GM03348 (cell line): ENCODE results near the gene BBS9.

Experiments
- DNase-seq: peaks from one replicate; pipeline ENCODE4 v3.0.0; 2012; ENCODE audit warnings: low spot score

BBS9 gene

GRCh38 chr7:33550979-33551378 lies 421.6 kb downstream of the BBS9 start:
- no peak for DNase-seq

DNA sequence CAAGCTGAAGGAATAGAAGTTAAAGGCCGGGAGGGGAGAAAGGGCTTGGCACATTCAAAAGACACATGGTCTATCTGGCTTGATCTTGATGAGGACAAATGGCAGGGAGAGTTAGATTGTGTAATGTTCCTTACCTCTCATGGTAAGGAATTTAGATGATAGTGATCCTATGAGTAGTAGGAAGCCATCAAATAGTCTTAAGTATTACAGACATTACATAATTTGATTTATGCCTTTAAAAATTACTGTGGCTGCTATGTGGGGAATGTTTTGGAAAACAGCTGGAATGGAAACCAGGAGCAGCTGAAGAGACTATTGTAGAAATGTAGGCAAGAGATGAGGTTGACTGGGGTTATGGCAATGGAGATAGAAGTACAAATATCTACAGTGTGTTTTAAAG lies 424.7 kb downstream of the BBS9 start:
- DNase-seq, result peak; percentile 38

- no peak for DNase-seq
Measured at GRCh38 chr7:33554576-33554975, 425.2 kb downstream of the BBS9 start.

- DNase-seq, result no peak
Measured at GRCh38 chr7:33556472-33556871, 427.1 kb downstream of the BBS9 start.

DNA sequence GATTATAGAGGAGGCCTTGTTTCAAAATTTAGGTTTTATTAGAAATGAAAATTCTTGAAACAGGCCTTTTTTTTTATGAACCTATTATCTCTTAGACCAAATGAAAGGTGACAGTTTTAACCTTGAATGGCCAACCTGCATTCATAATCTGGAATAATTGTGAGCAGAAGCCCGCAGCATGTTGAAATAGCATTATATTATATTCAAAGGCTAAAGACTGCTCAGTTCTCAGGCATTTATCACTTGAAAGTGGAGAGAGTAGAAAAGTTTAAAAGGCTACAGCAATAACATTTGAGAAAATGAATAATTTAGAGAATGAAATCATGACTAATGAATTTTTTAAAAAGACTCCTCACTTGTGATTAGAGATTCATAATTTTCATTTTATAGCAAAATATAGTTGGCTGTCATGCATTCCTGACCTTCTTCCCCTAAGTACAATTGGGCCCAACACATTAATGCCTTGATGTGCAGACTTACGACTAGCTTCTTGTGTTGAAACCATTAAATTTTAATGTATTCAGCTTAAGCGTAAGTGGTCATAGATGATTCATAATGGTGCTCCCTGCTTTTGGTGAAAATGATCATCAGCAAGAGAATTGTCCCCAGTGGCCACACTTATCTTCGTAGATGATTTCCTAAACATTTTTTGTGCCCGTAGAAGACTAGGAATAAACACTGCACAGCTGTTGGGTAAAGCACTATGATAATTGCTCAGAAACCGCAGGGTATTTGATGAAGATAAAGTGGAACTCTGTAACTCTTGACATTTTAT lies 429.4 kb downstream of the BBS9 start:
- no peak for DNase-seq

DNA sequence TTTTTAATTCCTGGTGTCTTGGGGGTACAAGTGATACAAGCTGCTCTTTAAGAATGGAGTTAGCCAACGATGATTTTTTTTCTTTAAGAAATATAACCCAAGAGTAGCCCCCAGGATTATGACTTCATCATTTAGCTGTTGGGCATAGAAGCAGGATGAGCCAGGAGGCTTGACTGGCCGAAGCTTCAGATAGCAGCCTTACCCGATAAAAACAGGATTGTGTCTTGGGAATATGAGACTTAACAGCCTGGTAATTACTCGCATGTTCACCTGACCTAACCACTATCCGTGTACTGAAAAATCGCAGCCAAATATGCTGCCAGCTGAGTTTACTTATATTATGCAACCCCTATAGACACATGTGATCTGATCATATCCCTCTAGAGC lies 430.0 kb downstream of the BBS9 start:
- DNase-seq, result no peak

DNA sequence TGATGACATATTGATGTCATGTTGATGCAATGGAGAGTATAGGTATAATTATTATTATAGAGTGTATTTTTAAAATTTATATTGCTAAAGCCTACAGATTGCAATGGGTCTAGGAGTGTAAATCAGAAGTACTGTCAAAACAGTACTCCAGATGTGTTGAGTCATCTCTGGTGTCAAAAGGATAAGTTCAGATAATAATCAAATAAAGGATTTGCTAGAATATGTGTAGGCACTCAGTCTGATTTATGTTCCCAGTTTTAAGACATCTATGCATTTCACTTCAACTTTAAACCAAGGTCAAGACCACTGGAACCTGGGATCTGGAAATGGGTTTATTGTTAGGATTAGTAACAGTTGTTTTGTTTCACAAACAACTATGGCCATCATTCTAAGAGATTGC lies 433.6 kb downstream of the BBS9 start:
- peak; percentile 3 for DNase-seq

GRCh38 chr7:33563651-33564050 lies 434.3 kb downstream of the BBS9 start:
- no peak for DNase-seq

DNA sequence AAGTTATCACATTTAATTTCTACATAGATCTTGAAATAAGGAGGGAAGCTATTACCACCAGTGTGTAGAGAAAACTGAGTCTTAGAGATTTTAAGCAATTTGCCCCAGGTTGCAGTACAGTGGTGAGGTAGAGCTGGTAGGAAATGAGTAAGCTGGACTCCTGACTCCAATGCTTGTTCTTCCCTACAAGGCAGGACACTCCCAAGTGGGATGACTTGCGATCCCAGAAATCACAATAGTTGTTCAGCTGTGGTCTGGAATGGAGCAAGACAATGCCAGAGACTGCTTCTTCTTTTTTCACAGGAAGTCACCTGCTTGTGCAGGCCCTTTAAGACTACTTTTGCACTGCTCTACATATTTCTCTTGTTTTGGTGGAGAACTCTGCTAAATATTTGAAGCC lies 448.8 kb downstream of the BBS9 start:
- no peak for DNase-seq

GRCh38 chr7:33578881-33579672 lies 449.7 kb downstream of the BBS9 start:
- DNase-seq, result no peak

- DNase-seq, result no peak
Measured at GRCh38 chr7:33579673-33579960, 450.3 kb downstream of the BBS9 start.

DNA sequence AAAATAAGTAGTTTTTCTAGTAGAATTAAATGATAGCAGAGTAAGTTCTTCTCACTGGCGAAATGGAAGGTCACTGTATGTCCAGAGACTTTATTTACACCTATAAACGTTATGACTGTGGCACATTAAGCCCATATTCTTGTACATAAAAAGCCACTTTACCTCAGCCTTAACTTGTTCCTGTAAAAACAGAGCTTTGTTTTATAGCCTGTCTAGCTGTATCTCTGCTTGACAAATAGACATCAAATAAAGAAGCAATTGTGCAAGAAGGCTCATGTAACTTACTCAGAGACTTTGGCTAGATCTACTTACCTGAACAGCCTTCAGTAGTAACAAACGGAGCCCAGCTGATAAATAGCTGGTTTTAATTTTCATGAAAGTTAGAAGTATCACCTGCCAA lies 451.9 kb downstream of the BBS9 start:
- no peak for DNase-seq

DNA sequence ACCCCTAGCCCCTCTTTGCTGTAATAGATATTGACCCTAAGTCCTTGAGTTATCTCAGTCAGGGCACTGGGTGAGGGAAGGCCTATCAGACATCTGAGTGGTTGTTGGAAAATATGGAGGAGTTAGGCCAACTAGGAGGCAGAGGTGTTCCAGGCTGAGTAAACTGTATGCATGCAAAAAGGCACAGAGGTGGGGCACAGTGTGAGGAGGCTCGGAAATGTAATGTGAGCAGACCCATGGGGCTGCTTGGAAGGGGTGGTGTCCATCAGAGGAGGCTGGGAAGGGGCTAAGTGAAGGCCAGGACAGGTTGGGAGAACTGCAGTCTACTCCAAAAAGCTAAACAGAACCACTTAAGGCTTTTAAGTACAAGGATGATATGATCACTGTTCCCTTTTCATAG lies 452.7 kb downstream of the BBS9 start:
- DNase-seq, result no peak

DNA sequence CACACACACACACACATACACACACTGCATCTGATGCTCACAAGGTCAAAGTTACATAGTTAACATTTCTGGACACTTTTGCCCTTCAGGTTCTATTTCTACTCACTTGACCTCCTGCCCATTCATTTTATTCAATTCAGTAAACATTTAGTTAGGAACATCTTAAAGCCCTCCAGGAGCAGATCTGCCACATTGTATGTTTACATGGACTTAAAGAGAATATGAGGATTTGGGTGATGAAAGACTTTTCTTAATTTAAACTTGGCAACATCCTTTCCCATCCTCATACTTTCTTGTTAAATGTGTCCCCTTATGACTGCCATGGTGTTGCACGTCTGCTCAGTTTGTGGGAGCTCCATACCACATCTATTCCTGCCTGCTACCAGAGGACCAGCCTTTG lies 453.2 kb downstream of the BBS9 start:
- DNase-seq, result no peak

DNA sequence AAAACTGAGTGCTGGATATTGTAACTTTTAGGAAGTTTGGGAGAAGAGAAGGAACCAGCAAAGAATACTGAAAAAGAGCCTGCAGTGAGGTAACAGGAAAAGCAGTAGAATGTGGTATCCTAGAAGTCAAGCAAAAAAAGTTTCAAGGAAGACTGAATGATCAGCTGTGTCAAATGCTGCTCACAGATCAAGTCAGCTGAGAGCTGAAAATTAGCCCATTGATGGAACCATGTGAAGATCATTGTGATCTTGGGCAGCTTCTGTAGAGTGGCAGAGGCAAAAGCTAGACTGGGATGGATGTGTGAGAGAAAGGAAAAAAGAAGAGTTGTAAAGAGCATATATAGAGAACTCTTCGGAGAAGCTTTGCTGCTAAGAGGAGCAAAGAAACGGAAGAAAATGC lies 460.5 kb downstream of the BBS9 start:
- DNase-seq, result no peak

DNA sequence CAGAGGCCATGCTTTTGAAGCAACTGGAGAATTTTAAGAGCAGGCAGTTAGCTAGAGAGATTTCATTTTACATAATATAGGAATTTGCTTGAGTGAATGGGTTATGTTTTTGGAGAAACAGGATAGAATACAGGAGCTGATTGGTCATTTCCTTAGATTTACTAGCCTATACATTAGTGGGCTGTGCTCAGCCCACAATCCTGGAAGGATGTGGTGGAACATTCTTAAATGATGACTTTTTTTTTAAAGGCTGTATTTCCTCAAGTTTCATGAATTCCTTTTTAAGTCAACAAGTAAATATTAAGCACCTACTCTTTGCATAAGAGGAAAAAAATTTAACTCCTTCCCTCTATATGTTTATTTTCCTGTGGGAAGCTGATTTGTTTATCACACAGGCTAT lies 461.6 kb downstream of the BBS9 start:
- DNase-seq, result no peak

GRCh38 chr7:33591490-33591889 lies 462.1 kb downstream of the BBS9 start:
- no peak for DNase-seq

DNA sequence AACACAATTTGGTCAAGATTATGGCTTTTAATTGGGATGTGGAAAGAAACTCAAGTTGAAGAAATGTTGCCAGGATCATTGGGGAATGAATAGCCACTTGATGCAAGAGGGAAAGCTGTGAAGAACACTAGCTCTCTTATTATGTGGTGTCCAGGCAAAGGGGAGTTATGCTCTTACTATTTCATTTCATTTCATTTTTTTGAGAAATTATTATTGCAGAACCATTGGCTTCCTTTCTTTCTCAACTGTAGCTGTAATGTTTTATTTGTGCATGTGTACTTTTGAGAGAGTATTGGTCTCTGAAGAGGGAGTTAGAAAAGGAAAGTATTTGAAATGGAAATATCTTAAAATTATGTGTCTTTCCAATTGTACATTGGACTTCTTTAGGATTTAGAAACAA lies 463.4 kb downstream of the BBS9 start:
- DNase-seq, result no peak

DNA sequence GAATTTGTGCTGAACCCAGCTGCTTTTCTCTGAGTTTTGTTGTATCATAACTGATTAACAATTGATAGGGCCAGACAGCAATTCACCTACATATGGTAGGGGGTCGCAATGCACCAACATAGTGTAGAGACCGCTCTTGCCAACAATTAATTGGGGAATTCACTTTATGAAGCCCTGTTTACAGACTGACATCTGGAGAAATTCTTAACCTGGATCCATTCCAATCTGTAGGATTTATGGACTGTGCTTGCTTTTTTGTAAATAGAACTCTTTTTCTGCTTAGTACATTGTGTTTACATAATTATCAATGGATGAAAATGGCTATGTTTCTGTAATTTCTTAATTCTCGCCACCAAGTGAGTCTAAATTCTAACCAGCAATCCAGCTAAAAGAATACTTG lies 464.2 kb downstream of the BBS9 start:
- no peak for DNase-seq

DNA sequence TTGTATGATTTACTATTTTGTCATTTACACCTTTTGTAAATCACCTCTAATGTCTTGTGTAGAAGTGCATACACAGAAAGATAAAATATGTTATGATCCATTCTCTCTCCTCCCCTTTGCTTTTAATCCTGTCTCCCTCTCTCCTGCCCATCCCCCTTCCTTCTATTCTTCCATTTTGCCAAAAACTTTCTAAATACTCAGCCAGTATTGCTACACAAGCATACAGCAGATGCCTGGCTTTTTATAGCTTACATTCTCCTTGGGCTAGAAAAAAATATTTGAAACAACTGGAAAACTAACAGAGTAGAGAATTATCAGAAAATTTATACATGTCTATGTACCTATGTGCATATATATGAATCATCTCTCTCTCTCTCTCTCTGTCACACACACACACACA lies 467.3 kb downstream of the BBS9 start:
- DNase-seq, result peak; percentile 13

DNA sequence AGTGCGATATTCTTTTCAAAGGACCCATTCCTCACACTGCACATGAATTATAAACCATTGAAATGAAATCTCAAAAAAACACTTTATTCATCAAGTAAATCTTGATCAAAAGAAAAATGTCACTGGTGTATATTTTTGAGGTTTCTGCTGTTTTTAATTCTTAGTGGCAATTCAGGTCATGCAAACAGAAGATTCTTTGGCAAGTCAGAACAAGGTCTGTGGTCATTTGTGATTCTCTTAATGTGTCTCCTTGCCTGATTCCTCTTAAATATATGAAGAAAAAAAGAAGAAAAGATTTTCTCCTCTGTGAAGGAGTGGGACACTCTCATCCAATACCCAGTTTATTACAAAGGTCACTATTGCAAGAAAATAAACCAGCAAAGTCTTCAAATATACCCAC lies 467.8 kb downstream of the BBS9 start:
- DNase-seq, result no peak

DNA sequence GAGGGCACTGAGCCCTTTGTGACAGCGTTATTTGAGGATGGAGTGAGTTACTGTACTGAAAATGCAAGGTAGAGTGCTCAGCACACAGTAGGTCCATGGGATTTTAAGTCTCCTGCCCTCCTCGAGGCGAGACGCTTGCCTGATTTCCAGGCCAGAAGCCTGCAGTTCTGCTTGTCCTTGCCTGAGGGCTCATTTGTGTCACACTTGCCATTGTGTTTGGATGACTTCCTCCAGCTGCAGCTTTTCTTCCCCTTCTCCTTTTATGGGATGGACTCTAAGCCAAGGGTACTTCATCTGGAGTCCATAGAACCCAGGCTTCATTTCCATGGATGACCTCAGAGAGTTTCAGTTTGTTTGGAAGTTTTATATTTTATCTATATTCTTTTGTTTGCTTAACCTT lies 471.7 kb downstream of the BBS9 start:
- DNase-seq, result no peak

DNA sequence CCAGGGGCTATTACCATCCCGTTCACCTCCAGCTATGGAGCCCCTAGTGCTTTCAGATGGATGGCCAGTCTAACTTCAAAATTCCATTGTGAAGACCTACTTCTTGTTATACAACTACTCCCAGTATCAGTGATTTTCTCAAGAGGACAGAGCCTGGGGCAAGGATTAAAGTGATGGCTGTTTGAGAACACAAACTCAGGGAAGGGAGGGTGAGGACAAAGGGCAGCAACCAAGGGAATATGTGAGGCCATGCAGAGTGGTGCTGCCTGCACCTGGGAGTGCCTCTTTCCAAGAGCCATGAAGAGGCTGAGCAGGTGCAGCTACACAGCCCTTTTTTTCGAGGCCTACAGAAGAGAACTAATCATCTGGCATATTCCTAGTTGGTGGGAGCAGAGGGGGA lies 472.5 kb downstream of the BBS9 start:
- no peak for DNase-seq

DNA sequence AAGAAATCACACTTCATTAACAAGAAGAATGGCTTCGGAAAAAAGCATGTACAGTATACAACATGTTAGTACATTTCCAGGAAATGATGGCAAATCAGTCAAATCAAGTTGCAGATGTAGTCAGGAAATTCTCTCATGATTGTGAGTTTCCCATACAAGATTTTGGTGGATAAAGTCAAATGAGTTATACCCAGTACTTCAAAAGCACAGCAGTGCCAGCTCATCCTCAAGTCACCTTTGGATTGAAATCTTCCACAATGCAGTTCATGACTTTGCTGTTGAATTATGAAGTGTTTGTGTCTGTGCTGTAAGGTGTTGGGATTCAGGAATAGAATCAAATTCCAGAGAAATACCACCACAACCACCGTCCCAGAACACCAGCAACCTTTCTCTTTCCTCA lies 474.7 kb downstream of the BBS9 start:
- DNase-seq, result no peak
